NCI-H82 treated with DMSO at 0.1 percent for 48 hours (cell line): Measurements from ENCODE around the gene ARHGDIA.
A peak's percentile ranks its signal among the peaks of the same experiment; 100 is the strongest.

ENCODE experiments used
- DNase-seq: peaks from one replicate; lab custom pipeline; 2025; ENCODE audit not compliant: unreplicated experiment; lab: John Stamatoyannopoulos, UW

Gene ARHGDIA

GRCh38 chr17:81828656-81829055 lies 42.5 kb downstream of the ARHGDIA start:
- DNase-seq = no peak

GRCh38 chr17:81825841-81826466 lies 45.2 kb downstream of the ARHGDIA start:
- no peak for DNase-seq

- no peak for DNase-seq
Measured at GRCh38 chr17:81824595-81824994, 46.5 kb downstream of the ARHGDIA start.

- DNase-seq = no peak
Measured at GRCh38 chr17:81823820-81824550, 47.2 kb downstream of the ARHGDIA start.

- no peak for DNase-seq
Measured at GRCh38 chr17:81822996-81823819, 47.9 kb downstream of the ARHGDIA start.

GRCh38 chr17:81822312-81822637 lies 48.9 kb downstream of the ARHGDIA start:
- no peak for DNase-seq

- peak; percentile 36 for DNase-seq
Measured at GRCh38 chr17:81821603-81822311, 49.4 kb downstream of the ARHGDIA start.

- DNase-seq = no peak
Measured at GRCh38 chr17:81821147-81821546, 50.0 kb downstream of the ARHGDIA start.

- DNase-seq = no peak
Measured at GRCh38 chr17:81819708-81820107, 51.4 kb downstream of the ARHGDIA start.

- DNase-seq = no peak
Measured at GRCh38 chr17:81817758-81818147, 53.4 kb downstream of the ARHGDIA start.
